Ishikawa (cell line): ENCODE measurements around the gene NPAS3.

ENCODE experiments used
- CEBPB ChIP-seq: IDR thresholded peaks from 2 replicates; pipeline ENCODE4 v1.6.1; 2012
- CREB1 ChIP-seq: IDR thresholded peaks from 2 replicates; pipeline ENCODE4 v1.6.1; 2012; ENCODE audit warnings: low read depth
- EGR1 ChIP-seq: IDR thresholded peaks from 2 replicates; pipeline ENCODE4 v1.6.1; 2012
- EP300 ChIP-seq: IDR thresholded peaks from 2 replicates; pipeline ENCODE4 v1.6.1; 2012; ENCODE audit warnings: borderline replicate concordance
- FOXM1 ChIP-seq: IDR thresholded peaks from 2 replicates; pipeline ENCODE4 v1.6.1; 2012; ENCODE audit warnings: low read depth, borderline replicate concordance
- NFIC ChIP-seq: IDR thresholded peaks from 2 replicates; pipeline ENCODE4 v1.6.1; 2012
- RAD21 ChIP-seq: IDR thresholded peaks from 2 replicates; pipeline ENCODE4 v1.6.1; 2012; ENCODE audit warnings: low read depth
- REST ChIP-seq: IDR thresholded peaks from 2 replicates; pipeline ENCODE4 v1.6.1; 2012; ENCODE audit warnings: low read depth, mild to moderate bottlenecking
- TAF1 ChIP-seq: IDR thresholded peaks from 2 replicates; pipeline ENCODE4 v1.6.1; 2012; ENCODE audit warnings: low read depth, mild to moderate bottlenecking
- TCF12 ChIP-seq: IDR thresholded peaks from 2 replicates; pipeline ENCODE4 v1.6.1; 2012; ENCODE audit warnings: low read depth
- TEAD4 ChIP-seq: IDR thresholded peaks from 2 replicates; pipeline ENCODE4 v1.6.1; 2012
- USF1 ChIP-seq: IDR thresholded peaks from 2 replicates; pipeline ENCODE4 v1.6.1; 2012
- YY1 ChIP-seq: IDR thresholded peaks from 2 replicates; pipeline ENCODE4 v1.6.1; 2012; ENCODE audit warnings: low read depth
- ZBTB7A ChIP-seq: IDR thresholded peaks from 2 replicates; pipeline ENCODE4 v1.6.1; 2012; ENCODE audit warnings: low read depth
- TF ChIP-seq, protein P1 (sequence below): IDR thresholded peaks from 2 replicates; pipeline ENCODE4 v1.6.1; 2012

Gene NPAS3

DNA sequence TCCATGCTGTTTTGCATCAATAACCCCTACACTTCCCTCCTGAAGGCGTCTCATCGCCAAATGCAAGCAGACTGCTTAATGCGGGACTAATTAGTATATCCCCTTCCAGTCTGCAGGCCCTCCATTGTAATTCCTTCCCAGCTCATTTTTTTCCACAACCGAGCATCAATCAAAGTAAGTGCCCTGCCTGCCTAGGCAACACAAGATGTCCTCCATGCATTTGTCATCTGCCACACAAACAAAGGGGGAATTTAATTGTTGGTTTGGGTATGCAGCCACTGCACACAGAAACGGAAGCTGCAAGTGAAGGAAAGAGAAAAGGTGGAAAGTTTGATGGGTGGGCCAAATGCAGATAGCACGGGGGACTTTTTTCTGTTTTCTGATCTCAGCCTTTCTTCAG lies 844.2 kb downstream of the NPAS3 start:
- TF ChIP-seq FOXM1 (no peak), ZBTB7A (no peak), EGR1 (no peak), NFIC (no peak), TCF12 (no peak), CEBPB (no peak), TAF1 (no peak), CREB1 (no peak), TEAD4 (no peak), RAD21 (no peak)
- TF ChIP-seq, protein P1, sequence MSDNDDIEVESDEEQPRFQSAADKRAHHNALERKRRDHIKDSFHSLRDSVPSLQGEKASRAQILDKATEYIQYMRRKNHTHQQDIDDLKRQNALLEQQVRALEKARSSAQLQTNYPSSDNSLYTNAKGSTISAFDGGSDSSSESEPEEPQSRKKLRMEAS = no peak

- TF ChIP-seq CEBPB (no peak), FOXM1 (no peak), RAD21 (no peak), REST (no peak), TAF1 (no peak), CREB1 (no peak), ZBTB7A (no peak), USF1 (no peak), TCF12 (no peak)
Observed at GRCh38 chr14:33786091-33786825, 847.6 kb downstream of the NPAS3 start.

DNA sequence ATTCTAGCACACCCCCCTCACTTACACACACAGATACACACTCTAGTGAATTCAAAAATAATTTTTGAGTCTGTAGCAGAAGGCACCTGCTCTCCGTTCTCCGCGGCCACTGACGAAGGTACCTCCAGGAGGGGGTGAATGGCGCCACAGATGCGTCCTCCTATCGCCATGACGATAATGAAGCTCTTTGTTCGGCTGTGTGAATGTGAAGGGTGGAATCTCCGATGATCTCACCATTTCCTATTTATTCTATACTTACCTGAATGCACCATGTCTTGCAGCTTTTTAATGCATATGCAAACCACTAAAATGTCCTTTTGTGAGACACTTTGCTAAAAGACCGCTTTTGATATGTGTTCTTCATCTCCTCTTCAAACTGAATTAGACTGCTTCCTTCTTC lies 849.5 kb downstream of the NPAS3 start:
- no peak for TF ChIP-seq EGR1
- no peak for TF ChIP-seq TCF12
- TF ChIP-seq RAD21 = no peak
- TF ChIP-seq REST = no peak
- TF ChIP-seq CEBPB = no peak
- TF ChIP-seq TAF1 = no peak
- TF ChIP-seq FOXM1 = no peak
- TF ChIP-seq, protein P1 = no peak
- no peak for TF ChIP-seq TEAD4
- TF ChIP-seq ZBTB7A = no peak
- TF ChIP-seq CREB1 = no peak
- TF ChIP-seq USF1 = no peak
- TF ChIP-seq YY1 = no peak
- no peak for TF ChIP-seq EP300
- no peak for TF ChIP-seq NFIC

- no peak for TF ChIP-seq TEAD4
- TF ChIP-seq RAD21 = no peak
- TF ChIP-seq REST = no peak
- TF ChIP-seq TAF1 = no peak
- no peak for TF ChIP-seq USF1
- TF ChIP-seq EGR1 = no peak
Observed at GRCh38 chr14:33790996-33791395, 852.3 kb downstream of the NPAS3 start.
